Activated CD8-positive, alpha-beta memory T cell treated with anti-CD3 and anti-CD28 coated beads for 36 hours (primary cell): ENCODE data around the gene THAP10. TPM values are rescaled to one million over a fixed set of nuclear protein-coding genes. Genes with fewer than 3 reads are reported as not detected.

ENCODE experiments used
- total RNA-seq, 2 experiments: library from RNA; stranded (reverse); gene quantifications; one replicate each; pipeline ENCODE4 v1.2.3, GENCODE V29; 2021

THAP10 gene
- total RNA-seq, 2 experiments from 2014 or later: 0.27 to 0.36 TPM

Other genes with a start within 250 kb of the THAP10 start
- gene UACA, start 128.9 kb downstream of the THAP10 start, total RNA-seq: 1 to 10 TPM; 1.1 to 2.1 TPM
- under 1 TPM in 1 of 2 experiments, not detected in 1; 0.15 TPM for gene LARP6, start 38.3 kb downstream of the THAP10 start, total RNA-seq
- gene LRRC49, start 393 bp upstream of the THAP10 start, total RNA-seq: under 1 TPM; 0.65 to 0.82 TPM
- gene THSD4, start 223.0 kb upstream of the THAP10 start, total RNA-seq: not detected